Measurements from ENCODE around the gene PTOV1. TPM values are rescaled to one million over a fixed set of nuclear protein-coding genes. Genes with fewer than 3 reads are reported as not detected.

Gene PTOV1
- total and polyA plus RNA-seq, 2 of the 8 experiments (the other 6 are each of a cell fraction or from before 2014, with no cell fraction given): 147 to 251 TPM

- Histone ChIP-seq H3K14ac (ENCODE audit: insufficient read length) (no peak overlapping the region), H4K20me1 (replicated peaks in 1 of 2; ENCODE audit: control insufficient read depth in 1 of 2, insufficient read depth in 2 of 2, low read length in 2 of 2) (peaks cover 0 to 5% of the 10 kb centered on the region in 2 experiments), H3K23me2 (ENCODE audit: low read depth, low read length) (peaks cover 2% of the 10 kb centered on the region; the same call in 1 of the 2 replicates), H3K4me3 (ENCODE audit: extremely low read depth in 1 of 4, insufficient read depth in 2 of 4, low read depth in 3 of 4, low read length in 4 of 4) (no peak overlapping the region), H4K8ac (ENCODE audit: extremely low read depth, insufficient read depth, low read length) (no peak overlapping the region; the same call in 1 of the 2 replicates), H2BK5ac (ENCODE audit: low read depth, low read length) (no peak overlapping the region), H2BK12ac (ENCODE audit: low read depth, low read length) (no peak overlapping the region), H2BK20ac (ENCODE audit: low read length) (no peak overlapping the region), H3K27me3 (replicated peaks in 1 of 4; ENCODE audit: control insufficient read depth in 3 of 4, extremely low read depth in 1 of 4, insufficient read depth in 3 of 4, low read length in 3 of 4) (peaks cover 0 to 11% (median 6%) of the 10 kb centered on the region in 4 experiments; a peak in 4 of 7 replicates), H3K36me3 (ENCODE audit: control insufficient read depth in 2 of 4, insufficient read depth in 4 of 4, low read length in 3 of 4) (peaks cover 2 to 18% (median 6%) of the 10 kb centered on the region in 4 experiments; a peak in 6 of 8 replicates), H4K91ac (replicated peaks; ENCODE audit: insufficient read length, low read length) (no peak overlapping the region), H3K4me2 (ENCODE audit: insufficient read depth in 1 of 2, low read depth in 2 of 2, low read length in 2 of 2) (no peak overlapping the region; a peak in 1 of 4 replicates), H3K4me1 (replicated peaks in 1 of 4; ENCODE audit: control insufficient read depth in 3 of 4, insufficient read depth in 4 of 4, low read length in 3 of 4) (peaks cover 0 to 10% (median 8%) of the 10 kb centered on the region in 4 experiments; a peak in 5 of 7 replicates), H2AK5ac (ENCODE audit: low read depth, low read length) (no peak overlapping the region), H3K79me2 (ENCODE audit: control insufficient read depth in 1 of 2, insufficient read depth in 2 of 2, low read length in 2 of 2) (no peaks in the 10 kb centered on the region), H3K9ac (replicated peaks in 1 of 4; ENCODE audit: extremely low read depth in 1 of 4, low read depth in 3 of 4, low read length in 3 of 4) (no peak overlapping the region), H3K9me3 (ENCODE audit: insufficient read depth in 2 of 2, low read depth in 1 of 2, low read length in 1 of 2) (peaks cover 0 to 10% of the 10 kb centered on the region in 2 experiments; a peak in 3 of 4 replicates), H2AFZ (ENCODE audit: low read length) (no peak overlapping the region), H2BK120ac (replicated peaks; ENCODE audit: low read depth, low read length) (no peak overlapping the region), H3K4ac (replicated peaks; ENCODE audit: insufficient read length, low read depth, low read length) (no peak overlapping the region), H3K56ac (replicated peaks; ENCODE audit: insufficient read length, low read depth, low read length) (no peak overlapping the region), H3K18ac (ENCODE audit: extremely low read depth, low read length) (no peak overlapping the region), H4K5ac (ENCODE audit: insufficient read length, low read depth, low read length) (no peak overlapping the region), H3K23ac (ENCODE audit: insufficient read length) (no peak overlapping the region), H2BK15ac (ENCODE audit: low read length) (no peak overlapping the region), H3K27ac (ENCODE audit: low read depth, low read length) (no peak overlapping the region), H3K79me1 (ENCODE audit: low read depth, low read length) (no peaks in the 10 kb centered on the region)
- ChIA-PET CTCF (ENCODE audit: partially characterized antibody) (interaction anchor here (0.6 to 1.5 kb wide), 7 partner anchors 11 to 601 kb away, joined by 3 to 9 read pairs (median 3); no protein-coding TSS in a partner anchor), POLR2A (ENCODE audit: partially characterized antibody) (interaction anchor here (0.9 to 9.5 kb wide), 10 partner anchors 8 to 213 kb away, joined by 3 to 82 read pairs (median 6); partner anchors contain the start of genes AKT1S1, ATF5, NUP62 and TBC1D17)
- DNase-seq (ENCODE audit: low read depth in 1 of 2, low spot score in 2 of 2) (no peak), FAIRE-seq (no peak)
- 95% methylated on average over 20 of the region's 23 CpGs; no CpG with 5 or more reads in 1 of the 2 experiments for WGBS, 2 experiments (ENCODE audit: extremely low coverage in 1 of 2, insufficient coverage in 1 of 2, insufficient read length in 1 of 2, insufficient replicate concordance in 2 of 2, low coverage in 1 of 2, low lambda C conversion rate in 2 of 2, missing lambda C conversion rate in 1 of 2)
- TF ChIP-seq SP2 (IDR thresholded peaks at IDR 0.05; ENCODE audit: low read length): no peak
- TF ChIP-seq JUN (IDR thresholded peaks at IDR 0.05; ENCODE audit: low read depth, low read length): no peak
- TF ChIP-seq KDM5A (IDR thresholded peaks at IDR 0.05; ENCODE audit: low read length): no peak
- no peak for TF ChIP-seq JUND (IDR thresholded peaks at IDR 0.05; ENCODE audit: low read length)
- no peak for TF ChIP-seq POLR2AphosphoS5 (IDR thresholded peaks at IDR 0.05; ENCODE audit: low read depth, low read length)
- no peak for TF ChIP-seq POU5F1 (IDR thresholded peaks at IDR 0.05; ENCODE audit: low read depth, low read length)
- no peak for TF ChIP-seq ZNF274 (IDR thresholded peaks at IDR 0.05; ENCODE audit: borderline replicate concordance, extremely low read depth, low read length)
- no peak for TF ChIP-seq SP4 (IDR thresholded peaks at IDR 0.05; ENCODE audit: low read length)
- no peak for TF ChIP-seq CBX8 (IDR thresholded peaks at IDR 0.05; ENCODE audit: borderline replicate concordance, low read depth, low read length)
- no peak for TF ChIP-seq BACH1 (IDR thresholded peaks at IDR 0.05; ENCODE audit: low read length)
- no peak for TF ChIP-seq HDAC6 (IDR thresholded peaks at IDR 0.05; ENCODE audit: low read depth, low read length)
- TF ChIP-seq GABPA (IDR thresholded peaks at IDR 0.05; ENCODE audit: borderline replicate concordance, insufficient read depth, low read length): no peak
- TF ChIP-seq E2F6 (IDR thresholded peaks at IDR 0.05): no peak
Observed at GRCh38 chr19:49889038-49889686, 38.2 kb downstream of the PTOV1 start.

Measured in H1 (cell line).